Vagina (tissue), 2 donors: Measurements from ENCODE around the gene EML6.

Experiments
- CTCF ChIP-seq, 3 experiments: fragments of 450-650 bp in 2 of 3; fragments of 200-600 bp in 1 of 3; sonication (generic) in 1 of 3; IDR thresholded peaks; one replicate each; pipeline ENCODE4 v1.5.1; 2017 to 2019; ENCODE audit warnings: antibody characterized with exemption in 3 of 3, mild to moderate bottlenecking in 2 of 3, moderate library complexity in 2 of 3
- POLR2A ChIP-seq, 2 donors: fragments of 450-650 bp; IDR thresholded peaks; one replicate each; pipeline ENCODE4 v1.6.1; 2017; ENCODE audit warnings: antibody characterized with exemption in 2 of 2, mild to moderate bottlenecking in 2 of 2, moderate library complexity in 2 of 2

GRCh38 chr2:54988612-54989011 lies 265.1 kb downstream of the EML6 start:
- TF ChIP-seq POLR2A (IDR thresholded peaks at IDR 0.05) (no peak), CTCF (IDR thresholded peaks at IDR 0.05) (no peak)
